ENCODE results near the gene MSX1. TPM values are rescaled to one million over a fixed set of nuclear protein-coding genes. Genes with fewer than 3 reads are reported as not detected.

Gene MSX1
- total RNA-seq, 1 experiment from 2014 or later, result not detected

- Mint-ChIP-seq H3K27me3 (ENCODE audit: low read depth) (peaks cover 24% of the 10 kb centered on the region), H3K9me3 (peaks cover 0 to 16% of the 10 kb centered on the region in 2 experiments), H3K4me1 (peaks cover 11 to 49% of the 10 kb centered on the region in 2 experiments), H3K36me3 (ENCODE audit: insufficient read depth in 1 of 3, low read depth in 3 of 3) (peaks cover 0 to 2% (median 0%) of the 10 kb centered on the region in 3 experiments; a peak in 2 of 7 replicates), H3K4me3 (peak overlapping the region in 1 of 2 experiments; percentile 28; a peak in 2 of 5 replicates), H3K27ac (no peak overlapping the region)
- 0 out of 2 replicates have a peak, but pooled peaks cover 3% of the 10 kb centered on the region for H3K4me1 ChIP-seq (ENCODE audit: insufficient read depth, low read length)
- no peak overlapping the region for H2BK15ac ChIP-seq (ENCODE audit: low read depth, low read length)
- H3K9me3 ChIP-seq (ENCODE audit: control insufficient read depth, low read depth, low read length), result no peaks in the 10 kb centered on the region
- no peak overlapping the region for H2BK5ac ChIP-seq (ENCODE audit: insufficient read length, low read length)
- no CpG with 5 or more reads among the region's 16 CpGs for WGBS (ENCODE audit: extremely low coverage, insufficient read length, low lambda C conversion rate)
- peaks cover 8% of the 10 kb centered on the region for H4K20me1 ChIP-seq (ENCODE audit: control insufficient read depth, insufficient read depth, insufficient read length)
- no peak overlapping the region for H3K14ac ChIP-seq (ENCODE audit: insufficient read depth, low read length)
- no peak overlapping the region for H2BK20ac ChIP-seq (ENCODE audit: low read depth, low read length, poor library complexity, severe bottlenecking)
- no peak for TF ChIP-seq CTCF (conservative IDR thresholded peaks at IDR 0.05)
- no peak overlapping the region for H2BK12ac ChIP-seq (ENCODE audit: insufficient read length, low read depth, low read length)
- H3K23ac ChIP-seq (ENCODE audit: insufficient read length, low read depth, low read length), result no peak overlapping the region
- no peak overlapping the region for H4K8ac ChIP-seq (replicated peaks; ENCODE audit: insufficient read length, low read depth, low read length)
- no peak overlapping the region for H3K56ac ChIP-seq (ENCODE audit: insufficient read length, low read depth, low read length)
- no peak overlapping the region for H2AFZ ChIP-seq (ENCODE audit: low read length)
- H3K27ac ChIP-seq (ENCODE audit: insufficient read length, low read depth, low read length), result no peak overlapping the region
- no peak overlapping the region for H3K4ac ChIP-seq (ENCODE audit: low read depth, low read length)
- no peak overlapping the region for H4K5ac ChIP-seq (ENCODE audit: insufficient read length, low read depth, low read length)
- H3T11ph ChIP-seq (ENCODE audit: low read length), result no peak overlapping the region
- H3K27me3 ChIP-seq (ENCODE audit: insufficient read depth, low read length), result peaks cover 92% of the 10 kb centered on the region
- no peaks in the 10 kb centered on the region for H3K79me1 ChIP-seq (ENCODE audit: insufficient read depth, low read depth, low read length, poor library complexity, severe bottlenecking)
- peaks cover 5% of the 10 kb centered on the region for H3K23me2 ChIP-seq (ENCODE audit: insufficient read length, low read depth, low read length, poor library complexity, severe bottlenecking)
- no peak overlapping the region for H3K4me2 ChIP-seq (ENCODE audit: insufficient read depth, insufficient read length, low read length)
- no peak overlapping the region for H3K18ac ChIP-seq (ENCODE audit: insufficient read length, low read depth, low read length)
- no peak overlapping the region for H3K9ac ChIP-seq (ENCODE audit: extremely low read depth, insufficient read length, low read length)
- H4K91ac ChIP-seq (ENCODE audit: insufficient read length, low read depth, low read length), result no peak overlapping the region
- no peak overlapping the region for H2AK5ac ChIP-seq (ENCODE audit: insufficient read length, low read length)
- no peak for DNase-seq
- H2BK120ac ChIP-seq (ENCODE audit: low read depth, low read length, poor library complexity, severe bottlenecking), result no peak overlapping the region
- no peaks in the 10 kb centered on the region for H3K79me2 ChIP-seq (ENCODE audit: insufficient read depth, low read length)
Observed at GRCh38 chr4:4862071-4862551, 2.6 kb downstream of the MSX1 start.

Data from H9 (cell line).